NCI-H128 (cell line): ENCODE data around the gene MYBPC2.
A peak's percentile ranks its signal among the peaks of the same experiment; 100 is the strongest.

Source experiments
- DNase-seq: peaks from one replicate; lab custom pipeline; 2025; ENCODE audit not compliant: unreplicated experiment; lab: John Stamatoyannopoulos, UW

The MYBPC2 gene

DNA sequence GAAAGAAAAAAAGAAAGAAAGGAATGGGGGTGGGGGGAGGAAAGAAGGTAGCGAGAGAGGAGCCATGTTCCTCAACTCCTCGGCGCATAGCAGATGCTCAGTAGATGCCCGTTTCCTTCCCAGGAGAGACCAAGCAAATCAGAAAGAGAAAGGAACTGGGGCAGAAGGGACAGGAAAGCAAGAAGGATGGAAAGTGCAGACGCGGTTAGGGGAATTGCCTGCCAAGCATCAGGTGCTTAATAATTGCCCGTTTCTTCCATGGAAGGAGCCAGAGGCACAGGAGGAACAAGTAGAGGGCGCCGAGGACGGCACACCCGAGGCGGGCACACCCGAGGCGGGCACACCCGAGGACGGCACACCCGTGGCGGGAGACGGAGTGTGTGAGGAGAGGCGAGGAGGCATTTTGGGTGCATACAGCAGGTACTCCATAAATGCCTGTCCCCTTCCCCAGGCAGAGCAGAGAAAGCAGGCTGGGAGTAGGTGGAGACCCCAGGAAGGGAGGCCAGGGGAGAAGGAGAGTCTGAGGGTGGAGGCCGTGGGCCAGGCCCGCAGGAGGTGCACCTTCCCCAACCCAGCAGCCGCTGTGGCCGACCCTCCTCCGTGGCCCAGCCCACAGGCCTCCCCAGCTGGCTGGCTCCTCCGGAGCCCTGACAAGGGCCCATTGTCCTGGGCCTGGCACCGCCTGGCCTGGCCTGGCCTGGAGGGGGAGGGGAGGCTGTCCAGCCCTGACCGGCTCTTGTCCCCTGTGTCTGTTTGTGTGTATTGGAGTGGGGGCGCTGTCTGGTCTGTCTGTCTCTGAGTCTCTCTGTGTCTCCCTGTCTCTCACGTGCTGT, 63.7 kb downstream of the MYBPC2 start:
- no peak for DNase-seq

DNA sequence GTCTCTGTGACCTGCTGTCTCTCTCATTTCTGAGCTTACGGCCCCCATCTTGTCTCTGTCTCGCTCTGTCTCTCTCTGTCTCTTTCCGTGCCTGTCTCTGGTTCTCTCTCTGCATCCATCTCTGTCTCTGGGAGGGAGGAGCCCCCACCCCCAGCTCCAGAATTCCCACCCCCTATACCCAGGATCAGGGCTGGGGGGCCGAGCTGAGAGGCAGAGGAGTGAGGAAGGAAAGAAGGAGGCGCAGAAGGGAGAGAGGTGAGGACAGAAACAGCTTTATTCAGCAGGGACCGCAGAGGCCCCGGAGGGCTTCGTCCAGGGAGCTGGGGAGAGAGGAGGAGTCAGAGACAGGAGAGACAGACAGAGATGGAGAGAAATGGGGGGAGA, 64.3 kb downstream of the MYBPC2 start:
- no peak for DNase-seq

DNA sequence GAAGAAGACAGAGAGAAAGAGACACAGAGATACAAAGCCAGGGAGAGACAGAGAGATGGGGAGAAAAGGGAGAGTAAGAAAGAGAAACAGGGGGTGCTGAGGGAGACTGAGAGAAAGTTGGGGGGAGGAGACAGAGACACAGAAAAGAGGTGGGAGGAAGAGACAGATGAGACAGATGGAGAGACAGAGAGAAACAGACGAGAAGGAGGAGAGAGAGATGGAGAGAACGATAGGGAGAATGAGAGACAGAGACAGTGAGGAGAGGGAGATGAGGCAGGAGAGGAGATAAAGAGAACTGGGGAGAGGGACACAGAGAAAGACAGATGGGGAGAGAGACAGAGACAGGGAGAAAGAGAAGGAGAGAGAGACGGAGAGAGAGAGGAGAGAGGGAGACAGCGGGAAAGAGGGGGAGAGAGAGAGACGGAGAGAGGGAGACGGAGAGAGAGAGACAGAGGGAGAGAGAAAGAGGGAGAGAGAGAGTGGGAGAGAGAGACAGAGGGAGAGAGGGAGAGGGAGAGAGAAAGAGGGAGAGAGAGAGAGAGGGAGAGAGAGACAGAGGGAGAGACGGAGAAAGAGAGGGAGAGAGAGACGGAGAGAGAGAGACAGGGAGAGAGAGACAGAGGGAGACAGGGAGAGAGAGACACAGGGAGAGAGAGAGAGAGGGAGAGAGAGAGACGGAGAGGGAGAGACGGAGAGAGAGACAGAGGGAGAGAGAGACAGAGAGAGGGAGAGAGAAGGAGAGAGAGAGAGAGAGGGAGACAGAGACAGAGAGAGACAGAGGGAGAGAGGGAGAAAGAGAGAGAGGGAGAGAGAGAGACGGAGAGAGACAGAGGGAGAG, 65.7 kb downstream of the MYBPC2 start:
- DNase-seq, result no peak

DNA sequence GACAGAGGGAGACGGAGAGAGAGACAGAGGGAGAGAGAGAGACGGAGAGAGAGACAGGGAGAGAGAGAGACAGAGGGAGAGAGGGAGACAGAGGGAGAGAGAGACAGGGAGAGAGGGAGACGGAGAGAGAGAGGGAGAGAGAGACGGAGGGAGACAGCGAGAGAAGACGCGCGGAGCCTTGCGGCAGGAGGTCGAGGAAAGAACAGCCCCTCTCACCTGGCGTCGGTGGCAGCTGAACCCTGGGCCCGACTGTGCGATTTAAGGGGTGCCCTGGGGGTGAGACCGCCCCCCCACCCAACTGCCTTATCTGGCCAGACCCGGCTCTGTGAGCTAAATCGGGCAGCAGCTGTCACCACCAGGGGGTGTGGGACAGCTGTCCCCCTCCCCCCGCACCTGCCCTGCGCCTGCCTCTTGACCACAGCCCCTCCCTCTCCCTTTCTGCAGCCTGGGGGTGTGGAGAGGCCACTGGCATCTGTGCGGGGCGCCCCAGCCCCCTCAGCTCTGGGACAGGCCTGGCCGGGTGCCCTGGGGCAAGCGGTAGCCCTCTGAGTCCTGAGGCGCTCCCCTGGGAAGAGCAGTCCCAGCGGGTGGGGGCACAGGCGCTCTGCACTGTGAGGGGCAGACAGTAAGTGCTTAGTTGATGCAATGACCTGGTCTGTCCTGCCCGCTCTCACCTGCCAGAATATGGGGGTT, 67.5 kb downstream of the MYBPC2 start:
- no peak for DNase-seq

DNA sequence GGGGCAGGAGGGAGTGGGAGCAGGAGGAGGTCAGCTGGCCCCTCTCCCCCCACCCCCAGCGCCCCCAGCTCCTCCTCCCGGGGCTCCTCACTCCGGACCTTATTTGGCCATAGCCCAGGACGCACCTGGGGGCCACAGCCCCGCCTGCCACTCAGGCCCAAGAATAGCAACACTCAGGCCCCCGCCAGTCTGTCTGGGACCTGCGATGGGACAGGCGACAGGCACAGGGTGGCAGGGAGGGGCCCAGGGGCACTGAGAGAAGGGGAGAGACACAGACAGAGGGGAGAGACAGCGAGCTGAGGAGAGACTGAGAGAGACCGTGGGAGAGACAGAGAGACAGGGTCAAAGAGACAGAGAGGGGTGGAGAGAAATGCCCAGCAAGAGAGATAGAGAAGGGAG, 68.1 kb downstream of the MYBPC2 start:
- DNase-seq, result no peak

DNA sequence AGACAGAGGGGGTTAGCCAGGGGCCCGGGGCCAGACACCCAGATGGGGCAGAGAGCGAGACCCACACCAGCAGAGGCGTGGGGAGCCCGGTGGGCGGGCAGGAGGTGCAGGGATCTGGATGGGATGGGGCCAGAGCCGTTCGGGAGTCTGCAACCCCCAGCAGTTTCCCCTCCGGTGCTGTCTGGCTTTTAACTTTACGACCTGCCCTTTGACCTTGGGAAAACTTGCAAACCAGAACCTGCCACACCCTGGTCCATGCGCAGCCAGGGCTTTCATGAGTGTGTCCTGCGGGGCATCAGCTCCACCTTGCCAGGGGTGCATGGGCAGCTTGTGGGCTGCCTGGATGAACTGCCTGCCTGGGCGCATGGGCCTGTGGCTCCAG, 68.5 kb downstream of the MYBPC2 start:
- DNase-seq, result no peak

DNA sequence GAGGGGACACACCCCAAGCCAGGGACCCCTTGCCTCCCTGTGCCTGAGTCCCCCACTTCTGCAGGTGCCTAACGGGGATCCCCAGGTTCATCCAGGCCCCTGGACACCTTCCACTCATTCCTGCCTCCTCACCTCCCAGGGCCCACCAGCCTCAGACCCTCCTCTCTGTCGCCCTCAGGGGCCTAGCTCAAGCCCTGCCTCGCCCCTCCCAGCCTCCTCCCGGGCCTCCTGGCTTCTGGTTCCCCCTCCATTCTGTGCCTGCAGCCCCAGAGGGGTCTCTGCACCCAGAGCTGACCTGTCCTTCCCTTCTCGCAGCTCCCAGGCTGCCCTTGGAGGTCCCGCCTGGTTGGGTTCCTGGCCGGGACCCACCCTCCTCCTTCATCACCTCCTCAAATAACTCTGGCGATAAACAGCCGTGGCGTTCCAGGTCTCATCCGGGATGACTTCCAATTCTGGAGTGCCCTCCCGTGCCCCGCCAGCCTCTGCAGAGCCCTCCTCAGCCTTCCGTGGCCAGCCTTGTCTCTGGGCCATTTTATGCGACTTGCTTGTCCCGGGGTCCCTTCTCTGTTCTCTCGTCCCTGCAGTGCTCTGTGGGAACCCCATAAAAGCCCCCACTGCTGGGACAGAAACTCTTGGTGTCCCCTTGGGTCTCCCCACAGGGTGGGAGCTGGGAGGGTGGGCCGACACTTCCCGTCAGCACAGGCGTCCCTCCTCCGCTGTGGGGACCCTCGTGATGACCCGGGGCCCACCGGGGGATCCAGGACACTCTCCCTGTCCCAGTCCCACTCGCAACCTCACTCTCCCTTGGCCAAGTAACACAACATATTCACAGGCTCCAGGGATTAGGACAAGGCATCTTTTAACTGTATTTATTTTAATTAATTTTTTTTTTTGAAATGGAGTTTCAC, 69.1 kb downstream of the MYBPC2 start:
- DNase-seq, result no peak

DNA sequence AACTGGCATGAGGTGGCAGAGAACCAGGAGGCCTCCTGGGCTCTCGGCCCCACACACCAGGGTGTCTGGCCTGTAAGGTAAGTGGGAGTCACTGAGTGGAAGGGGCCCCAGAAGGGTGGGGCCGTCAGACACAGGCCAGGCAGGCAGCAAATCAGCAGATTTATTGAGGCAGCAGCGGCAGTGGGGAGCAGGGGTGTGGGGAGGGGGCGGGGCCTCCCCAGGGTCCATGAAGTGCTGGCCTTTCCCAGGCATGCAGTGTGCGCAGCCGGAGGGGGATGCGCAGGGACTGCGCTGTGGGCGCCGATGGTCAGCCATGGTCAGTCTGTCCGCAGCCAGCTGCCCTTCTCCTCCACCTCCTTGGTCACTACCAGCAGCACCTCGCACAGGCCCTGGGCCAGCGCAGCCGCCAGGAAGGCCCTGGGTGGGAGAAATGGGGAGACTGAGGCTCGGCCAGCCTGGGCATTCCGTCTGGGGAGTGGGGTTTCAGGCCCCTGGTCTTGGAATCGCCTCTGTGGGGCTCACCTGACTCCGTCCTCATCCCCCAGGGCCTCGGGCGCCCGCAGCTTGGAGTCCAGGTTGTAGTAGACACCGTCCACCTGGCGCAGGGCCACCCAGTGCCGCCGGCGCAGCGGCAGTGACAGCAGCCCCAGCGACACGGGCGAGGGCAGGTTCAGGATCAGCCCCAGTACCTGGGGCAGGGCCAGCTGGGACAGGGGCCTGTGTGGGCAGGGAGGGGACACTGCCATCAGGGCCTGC, 73.3 kb downstream of the MYBPC2 start:
- no peak for DNase-seq

DNA sequence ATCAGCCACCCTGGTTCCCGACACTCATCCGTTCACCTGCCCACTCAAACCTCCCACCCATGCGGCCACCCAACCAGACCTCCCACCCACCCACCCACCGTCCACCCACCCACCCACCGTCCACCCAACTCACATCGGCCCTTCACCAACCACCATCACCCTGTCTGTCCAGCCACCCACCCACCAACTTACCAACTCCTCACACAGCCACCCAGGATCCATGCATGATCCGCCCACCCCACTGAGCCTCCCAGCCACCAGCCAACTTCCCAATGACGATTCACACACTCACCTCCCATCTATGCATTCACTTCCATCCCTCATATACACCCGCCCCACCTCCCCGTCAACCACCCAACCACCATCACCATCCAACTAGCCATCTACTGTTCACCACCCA, 74.0 kb downstream of the MYBPC2 start:
- DNase-seq, result no peak

DNA sequence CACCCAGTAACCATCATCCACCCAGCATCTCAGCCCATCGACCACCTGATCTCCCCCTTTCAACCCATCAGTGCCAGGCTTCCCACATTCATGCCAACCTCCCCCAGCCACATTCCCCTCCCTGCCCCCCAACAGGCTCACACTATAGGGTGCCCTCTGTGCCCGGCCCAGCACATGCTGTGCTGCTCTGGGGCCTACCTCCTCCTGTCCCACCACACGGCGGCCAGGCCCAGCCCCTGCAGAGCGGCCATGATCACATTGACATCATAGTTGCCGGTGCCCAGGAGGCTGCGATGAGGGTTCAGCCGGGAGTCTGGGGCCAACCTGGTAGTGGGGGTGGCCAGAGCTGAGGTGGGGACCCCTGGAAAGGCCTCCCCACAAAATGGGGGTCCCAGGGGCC, 74.7 kb downstream of the MYBPC2 start:
- DNase-seq, result no peak

DNA sequence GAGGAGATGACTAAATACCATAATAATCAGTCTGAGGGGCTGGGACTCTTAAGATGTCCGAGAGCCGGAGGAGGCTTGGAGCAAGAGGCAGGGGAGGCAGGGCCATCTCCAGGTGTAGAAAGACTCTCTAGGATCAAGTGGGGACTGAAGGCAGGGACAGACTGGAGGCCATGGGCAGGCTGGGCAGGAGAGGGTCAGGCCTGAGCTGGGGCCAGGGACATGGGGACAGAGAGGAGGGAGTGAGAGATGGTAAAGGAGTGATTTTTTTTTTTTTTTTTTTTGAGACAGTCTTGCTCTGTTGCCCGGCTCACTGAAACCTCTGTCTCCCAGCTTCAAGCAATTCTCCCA, 76.1 kb downstream of the MYBPC2 start:
- DNase-seq, result no peak

DNA sequence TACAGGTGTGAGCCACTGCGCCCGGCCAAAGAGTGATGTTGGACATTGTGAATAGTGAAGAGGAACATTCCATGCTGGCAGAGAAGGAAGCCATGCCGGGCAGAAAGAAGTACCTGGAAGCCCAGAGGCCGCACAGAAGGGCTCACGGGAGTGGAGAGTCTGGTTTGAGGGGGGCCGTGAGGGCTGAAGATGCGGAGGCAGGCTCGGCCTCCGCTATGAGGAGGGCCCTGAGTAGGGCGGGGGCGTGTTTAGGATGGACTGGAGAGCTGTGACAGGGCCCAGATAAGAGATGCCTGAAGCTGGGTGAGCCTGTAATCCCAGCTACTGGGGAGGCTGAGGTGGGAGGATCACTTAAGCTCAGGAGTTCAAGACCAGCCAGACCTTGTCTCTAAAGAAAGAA, 76.7 kb downstream of the MYBPC2 start:
- no peak for DNase-seq

DNA sequence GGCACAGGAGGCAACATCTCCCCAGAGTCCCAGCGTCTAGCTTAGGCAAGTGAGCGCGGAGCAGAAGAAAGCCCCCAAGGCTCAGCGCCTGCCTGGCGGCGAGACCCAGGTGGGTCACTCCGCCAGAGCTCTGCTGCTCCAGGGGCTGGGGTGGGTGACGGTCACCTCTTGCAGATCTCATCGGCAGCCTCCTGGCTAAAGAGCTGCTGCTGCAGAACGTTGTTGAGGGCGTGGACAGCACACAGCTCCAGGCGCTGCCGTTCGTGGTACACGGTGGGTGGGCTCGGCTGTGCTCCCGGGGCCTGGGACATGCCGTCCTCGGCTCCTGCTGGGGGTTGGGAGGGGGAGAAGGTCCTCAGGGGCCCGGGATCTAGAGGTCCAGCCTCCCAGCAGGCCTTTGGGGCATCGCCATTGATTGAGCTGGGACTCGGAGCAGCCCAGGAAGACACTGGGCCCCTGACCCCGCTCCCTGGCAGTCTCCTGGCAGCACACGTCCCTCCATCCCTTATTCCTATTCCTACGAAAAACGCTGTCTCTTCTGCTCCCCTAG, 77.5 kb downstream of the MYBPC2 start:
- DNase-seq, result no peak

DNA sequence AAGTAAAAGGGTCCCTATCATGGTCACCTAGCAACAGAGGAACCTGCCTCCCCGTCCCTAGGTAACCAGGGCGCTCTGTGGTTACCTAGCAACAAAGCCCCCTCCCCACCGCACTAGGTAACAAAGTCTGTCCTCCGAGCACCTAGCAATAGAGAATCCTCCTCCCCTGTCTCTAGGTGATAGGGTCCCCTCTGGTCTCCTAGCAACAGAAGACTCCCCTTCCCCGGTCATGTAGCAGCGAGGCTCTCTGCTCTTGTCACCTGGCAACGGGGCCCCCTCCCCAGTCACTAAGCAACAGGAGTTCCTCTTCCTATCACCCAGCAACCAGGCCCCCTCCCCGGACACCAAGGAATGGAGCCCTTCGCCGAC, 78.0 kb downstream of the MYBPC2 start:
- DNase-seq, result peak; percentile 89

DNA sequence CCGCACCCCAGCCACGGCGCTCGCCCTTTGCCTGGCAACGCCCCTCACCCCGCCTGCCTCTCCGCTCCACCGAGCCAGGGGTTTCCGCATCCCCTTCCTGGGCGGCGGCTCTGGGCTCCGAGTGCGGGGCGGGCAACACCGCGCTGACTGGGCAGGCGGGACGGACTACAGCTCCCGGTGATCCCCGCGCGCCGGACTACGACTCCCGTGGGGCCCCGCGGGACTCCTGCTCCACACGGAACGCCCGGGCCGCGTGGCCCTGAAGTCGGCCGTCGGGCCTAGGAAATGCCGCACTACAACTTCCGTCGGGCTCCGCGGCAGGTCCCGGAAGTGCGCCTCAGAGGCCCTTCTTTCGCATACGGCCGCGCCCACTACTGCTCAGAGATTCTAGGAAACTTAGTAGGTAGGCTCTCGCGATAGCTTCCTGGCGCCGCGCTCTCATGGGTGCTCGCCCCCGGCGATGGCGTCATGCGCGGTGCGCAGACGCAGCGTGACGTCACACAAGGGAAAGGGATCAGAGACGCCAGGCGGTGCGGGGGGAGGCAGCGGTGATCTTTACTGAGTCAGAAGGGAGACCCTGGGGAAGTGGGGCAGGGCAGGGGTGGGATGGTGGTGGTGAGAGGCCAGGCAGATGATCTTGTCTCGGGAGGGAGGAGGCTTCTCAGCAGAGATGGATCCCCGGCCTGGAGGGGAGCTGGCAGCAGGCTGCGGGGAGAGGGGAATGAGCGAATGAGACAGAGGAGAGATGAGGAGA, 78.6 kb downstream of the MYBPC2 start, which contains the start of gene JOSD2:
JOSD2 (minus strand) TSS at position 123 of the 754 bp plus-strand sequence. CDS start 760 bp downstream, outside the sequence.
- DNase-seq, result peak; percentile 96

DNA sequence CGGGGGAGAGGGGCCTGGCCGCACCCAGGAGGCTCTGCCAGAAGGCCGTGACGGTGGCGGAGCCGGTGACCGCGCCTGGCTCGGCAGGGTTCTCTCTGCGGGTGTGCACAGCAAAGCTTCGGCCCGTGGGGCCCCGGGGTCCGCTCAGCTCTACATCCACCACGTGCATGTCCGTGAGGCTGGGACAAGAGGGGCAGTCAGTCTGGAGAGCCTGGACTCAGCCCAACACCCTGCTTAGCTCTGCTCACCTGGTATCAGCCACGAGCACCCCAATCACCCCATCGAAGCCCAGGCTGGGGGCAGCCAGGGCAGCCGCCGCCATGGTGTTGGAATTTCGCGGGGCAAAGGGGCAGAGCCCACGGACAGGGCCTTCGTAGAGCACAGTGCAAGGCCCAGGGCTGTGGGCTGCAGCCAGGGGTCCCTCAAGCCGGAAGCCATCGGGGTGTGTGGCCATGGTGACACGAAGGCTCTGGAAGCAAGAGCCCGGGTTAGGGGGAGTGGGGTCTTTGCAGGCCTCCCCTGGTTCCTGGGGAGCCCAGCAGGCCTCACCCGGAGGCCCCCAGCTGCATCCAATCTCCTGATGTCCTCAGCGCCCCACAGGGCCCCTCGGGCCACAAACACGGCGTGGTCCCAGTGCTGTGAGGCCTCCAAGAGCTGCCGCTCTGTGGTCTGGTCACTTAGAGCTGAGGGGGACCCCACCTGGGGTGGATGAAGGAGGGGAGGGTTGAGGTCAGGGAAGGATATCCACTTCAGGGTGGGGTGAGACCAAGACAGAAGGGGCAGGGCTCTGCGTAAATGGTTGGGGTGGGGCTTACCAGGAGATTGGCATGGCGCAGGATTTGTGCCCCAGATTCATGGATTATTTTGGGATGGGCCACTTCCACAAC, 79.7 kb downstream of the MYBPC2 start:
- DNase-seq, result no peak

DNA sequence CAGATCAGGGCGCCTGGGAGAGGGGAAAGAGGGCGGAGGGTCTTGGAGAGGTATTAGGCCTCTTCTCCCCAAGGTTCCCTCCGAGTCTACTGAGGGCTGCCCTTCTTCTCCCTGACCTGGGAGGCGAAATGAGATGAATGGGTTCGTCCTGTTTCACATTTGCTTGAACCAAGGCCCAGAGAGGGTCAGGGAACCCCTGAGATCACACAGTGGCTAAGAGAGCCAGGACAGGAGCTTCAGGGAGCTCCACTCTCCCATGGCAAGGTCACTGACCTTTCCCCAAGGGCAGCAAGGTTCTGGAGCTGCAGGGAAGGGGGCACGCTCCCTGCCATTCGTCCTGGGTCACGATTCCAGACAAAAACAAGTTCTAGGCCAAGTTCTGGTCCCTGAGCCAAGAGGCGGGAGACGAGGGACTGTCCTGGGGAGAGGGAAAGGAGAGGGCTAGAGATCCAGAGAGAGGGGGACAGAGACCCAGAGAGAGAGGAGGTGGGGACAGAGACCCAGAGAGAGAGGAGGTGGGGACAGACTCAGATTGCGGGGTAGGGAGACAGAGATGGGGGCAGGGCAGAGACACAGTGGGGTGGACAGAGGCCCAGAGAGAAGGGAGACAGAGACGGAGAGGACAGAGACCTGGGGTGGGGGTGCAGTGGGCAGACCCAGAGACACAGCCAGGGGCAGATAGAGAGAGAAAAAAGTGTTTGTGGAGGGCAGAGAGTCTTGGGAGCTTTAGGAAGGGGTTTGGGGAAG, 80.5 kb downstream of the MYBPC2 start:
- no peak for DNase-seq
